ENCODE results near the gene DNAJA3. TPM values are rescaled to one million over a fixed set of nuclear protein-coding genes. Genes with fewer than 3 reads are reported as not detected.

The DNAJA3 gene
- total RNA-seq, 1 donor, result 50.1 TPM

DNA sequence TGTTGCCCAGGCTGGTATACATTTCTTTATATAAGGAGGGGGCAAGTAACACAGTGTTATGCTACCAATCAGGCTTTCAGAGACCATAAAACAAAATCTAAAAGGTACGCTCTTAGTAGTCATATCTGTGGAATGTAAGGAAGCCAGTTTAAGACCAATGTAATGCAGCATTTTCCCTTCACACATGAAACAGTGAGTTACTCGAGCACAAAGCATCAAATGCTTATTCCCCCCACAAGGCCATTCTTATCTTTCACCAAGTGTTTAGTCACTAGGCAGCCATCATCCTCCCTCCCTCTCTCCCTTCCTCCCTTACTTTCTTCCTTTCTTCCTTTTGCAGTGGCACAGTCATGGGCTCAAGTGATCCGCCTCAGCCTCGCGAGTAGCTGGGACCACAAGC, 63.4 kb downstream of the DNAJA3 start:
- no peak overlapping the region for H3K4me3 ChIP-seq (ENCODE audit: low read depth, low read length)

DNA sequence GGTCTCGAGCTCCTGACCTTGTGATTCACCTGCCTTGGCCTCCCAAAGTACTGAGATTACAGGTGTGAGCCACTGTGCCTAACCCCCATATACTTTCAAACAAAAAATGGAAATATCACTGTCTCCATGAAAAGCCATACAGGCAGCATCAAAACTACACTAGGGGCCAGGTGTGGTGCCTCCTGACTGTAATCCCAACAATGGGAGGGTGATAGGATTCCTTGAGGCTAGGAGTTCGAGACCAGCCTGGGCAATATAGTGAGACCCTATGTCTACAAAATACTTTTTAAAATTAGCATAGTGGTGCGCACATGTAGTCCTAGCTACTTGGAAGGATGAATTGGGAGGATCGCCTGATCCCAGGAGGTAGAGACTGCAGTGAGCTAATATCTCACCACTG, 66.2 kb downstream of the DNAJA3 start:
- TF ChIP-seq, protein P1, sequence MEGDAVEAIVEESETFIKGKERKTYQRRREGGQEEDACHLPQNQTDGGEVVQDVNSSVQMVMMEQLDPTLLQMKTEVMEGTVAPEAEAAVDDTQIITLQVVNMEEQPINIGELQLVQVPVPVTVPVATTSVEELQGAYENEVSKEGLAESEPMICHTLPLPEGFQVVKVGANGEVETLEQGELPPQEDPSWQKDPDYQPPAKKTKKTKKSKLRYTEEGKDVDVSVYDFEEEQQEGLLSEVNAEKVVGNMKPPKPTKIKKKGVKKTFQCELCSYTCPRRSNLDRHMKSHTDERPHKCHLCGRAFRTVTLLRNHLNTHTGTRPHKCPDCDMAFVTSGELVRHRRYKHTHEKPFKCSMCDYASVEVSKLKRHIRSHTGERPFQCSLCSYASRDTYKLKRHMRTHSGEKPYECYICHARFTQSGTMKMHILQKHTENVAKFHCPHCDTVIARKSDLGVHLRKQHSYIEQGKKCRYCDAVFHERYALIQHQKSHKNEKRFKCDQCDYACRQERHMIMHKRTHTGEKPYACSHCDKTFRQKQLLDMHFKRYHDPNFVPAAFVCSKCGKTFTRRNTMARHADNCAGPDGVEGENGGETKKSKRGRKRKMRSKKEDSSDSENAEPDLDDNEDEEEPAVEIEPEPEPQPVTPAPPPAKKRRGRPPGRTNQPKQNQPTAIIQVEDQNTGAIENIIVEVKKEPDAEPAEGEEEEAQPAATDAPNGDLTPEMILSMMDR (IDR thresholded peaks at IDR 0.05; ENCODE audit: insufficient read depth, low read depth, low read length), result no peak
- no peak for DNase-seq (ENCODE audit: low read depth)
- H3K4me3 ChIP-seq (ENCODE audit: low read depth, low read length), result no peak overlapping the region

More for the DNA sequence above, 63.4 kb downstream of the DNAJA3 start:
- TF ChIP-seq, protein P1 (IDR thresholded peaks at IDR 0.05; ENCODE audit: insufficient read depth, low read depth, low read length), result no peak
- peak; percentile 63 for DNase-seq (ENCODE audit: low read depth)

DNA sequence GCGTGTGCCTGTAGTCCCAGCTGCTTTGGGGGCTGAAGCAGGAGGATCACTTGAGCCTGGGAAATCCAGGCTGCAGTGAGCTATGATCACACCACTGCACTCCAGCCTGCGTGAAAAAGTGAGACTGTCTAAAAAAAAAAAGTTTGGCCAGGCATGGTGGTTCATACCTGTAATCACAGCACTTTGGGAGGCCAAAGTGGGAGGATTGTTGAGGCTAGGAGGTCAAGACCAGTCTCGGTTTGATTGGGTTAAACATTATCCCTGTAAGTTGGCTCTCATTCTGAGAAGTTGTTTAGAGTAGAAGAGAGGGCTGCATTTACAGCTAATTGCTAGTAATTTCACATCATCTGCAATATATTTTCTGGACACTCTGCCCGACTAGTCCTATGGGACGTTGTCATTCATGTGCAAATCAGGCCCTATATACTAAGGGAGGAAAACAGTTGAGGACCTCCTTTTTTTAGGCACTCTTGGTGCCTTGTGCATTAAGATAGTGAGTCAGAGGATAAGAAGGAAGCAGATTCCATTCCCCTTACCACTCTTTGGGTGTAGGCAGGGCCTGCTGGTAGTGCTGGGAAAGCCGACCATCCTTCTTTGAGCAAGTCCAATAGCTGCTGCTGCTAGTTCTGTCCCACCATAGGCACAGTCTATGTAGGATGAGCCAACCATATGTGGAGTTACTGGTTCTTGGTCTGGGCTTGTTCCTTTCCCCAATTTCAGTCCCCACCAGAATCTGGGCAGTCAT, 69.2 kb downstream of the DNAJA3 start:
- no peak overlapping the region for H3K4me3 ChIP-seq (ENCODE audit: low read depth, low read length)
- TF ChIP-seq, protein P1 (IDR thresholded peaks at IDR 0.05; ENCODE audit: insufficient read depth, low read depth, low read length), result no peak
- peak; percentile 66 for DNase-seq (ENCODE audit: low read depth)

DNA sequence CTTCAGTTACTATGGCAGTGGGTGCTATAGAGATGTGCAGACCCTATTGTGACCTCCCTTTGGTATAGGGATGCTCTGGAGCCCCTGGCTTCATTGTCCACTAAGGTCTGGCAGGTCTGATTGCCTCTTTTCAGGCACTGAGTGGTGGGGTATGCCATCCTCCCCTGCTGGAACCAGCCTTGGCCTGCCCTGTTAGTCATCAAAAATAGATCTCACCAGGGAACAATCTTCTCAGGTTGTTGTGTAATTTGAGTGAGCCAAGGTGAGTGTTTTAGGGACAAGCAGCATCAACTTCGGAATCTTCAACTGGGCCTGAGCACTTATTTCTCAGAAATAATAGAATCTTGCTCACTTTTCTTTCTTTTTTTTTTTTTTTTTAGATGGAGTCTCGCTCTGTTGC, 70.1 kb downstream of the DNAJA3 start:
- TF ChIP-seq, protein P1 (IDR thresholded peaks at IDR 0.05; ENCODE audit: insufficient read depth, low read depth, low read length), result no peak
- DNase-seq (ENCODE audit: low read depth), result no peak

DNA sequence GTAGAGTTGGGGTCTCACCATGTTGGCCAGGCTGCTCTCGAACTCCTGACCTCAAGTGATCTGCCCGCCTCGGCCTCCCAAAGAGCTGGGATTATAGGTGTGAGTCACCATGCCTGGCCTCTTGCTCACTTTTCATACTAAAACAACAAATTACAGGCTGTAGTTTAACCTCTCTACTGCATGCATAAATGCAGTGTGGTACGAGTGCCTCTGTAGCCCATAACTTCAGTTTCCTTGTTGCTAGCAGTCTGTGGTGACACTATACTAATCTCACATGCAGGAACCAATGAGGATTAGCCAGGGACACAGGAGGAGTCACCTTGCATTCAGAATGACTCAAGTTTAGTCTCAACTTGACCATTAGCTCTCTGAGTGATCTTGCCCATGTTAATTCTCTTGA, 70.6 kb downstream of the DNAJA3 start:
- TF ChIP-seq, protein P1 (IDR thresholded peaks at IDR 0.05; ENCODE audit: insufficient read depth, low read depth, low read length), result no peak
- H3K4me3 ChIP-seq (ENCODE audit: low read depth, low read length), result no peak overlapping the region

More for the DNA sequence above, 70.1 kb downstream of the DNAJA3 start:
- H3K4me3 ChIP-seq (ENCODE audit: low read depth, low read length), result no peak overlapping the region

DNA sequence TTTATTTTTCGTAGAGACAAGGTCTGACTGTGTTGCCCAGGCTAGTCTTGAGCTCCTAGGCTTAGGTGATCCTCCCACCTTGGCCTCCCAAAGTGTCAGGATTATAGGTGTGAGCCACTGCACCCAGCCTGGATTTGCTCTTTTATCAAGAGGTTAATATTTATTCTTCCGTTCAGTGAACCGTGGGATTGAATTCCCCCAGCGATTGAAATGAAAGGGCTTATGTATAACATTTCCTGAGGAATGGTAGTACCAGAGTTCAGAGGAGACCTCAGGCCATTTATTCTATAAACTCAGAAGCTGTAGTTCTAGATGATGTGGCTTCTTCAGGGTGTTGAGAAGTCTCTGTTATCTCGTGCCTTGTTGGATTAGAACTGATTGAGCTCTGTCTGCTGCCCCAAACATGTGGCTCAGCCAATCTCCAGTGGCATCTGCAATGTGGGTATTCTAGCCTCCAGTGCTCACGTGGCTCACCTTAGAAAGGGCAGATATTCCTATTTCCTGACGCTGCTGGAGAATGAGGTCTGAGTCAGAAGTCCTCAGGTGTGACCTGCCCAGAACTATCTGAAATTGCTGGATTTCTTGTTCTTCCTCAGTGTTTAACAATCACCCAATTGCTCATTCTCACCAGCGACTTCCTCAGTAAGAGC, 73.0 kb downstream of the DNAJA3 start:
- no peak for DNase-seq (ENCODE audit: low read depth)
- TF ChIP-seq, protein P1 (IDR thresholded peaks at IDR 0.05; ENCODE audit: insufficient read depth, low read depth, low read length), result no peak
- no peak overlapping the region for H3K4me3 ChIP-seq (ENCODE audit: low read depth, low read length)

More for the DNA sequence above, 70.6 kb downstream of the DNAJA3 start:
- peak; percentile 46 for DNase-seq (ENCODE audit: low read depth)
